Measurements from ENCODE around the gene ROR1. TPM values are rescaled to one million over a fixed set of nuclear protein-coding genes. Genes with fewer than 3 reads are reported as not detected.

ROR1 gene
- total RNA-seq, 1 experiment from 2014 or later, result 56.3 TPM

DNA sequence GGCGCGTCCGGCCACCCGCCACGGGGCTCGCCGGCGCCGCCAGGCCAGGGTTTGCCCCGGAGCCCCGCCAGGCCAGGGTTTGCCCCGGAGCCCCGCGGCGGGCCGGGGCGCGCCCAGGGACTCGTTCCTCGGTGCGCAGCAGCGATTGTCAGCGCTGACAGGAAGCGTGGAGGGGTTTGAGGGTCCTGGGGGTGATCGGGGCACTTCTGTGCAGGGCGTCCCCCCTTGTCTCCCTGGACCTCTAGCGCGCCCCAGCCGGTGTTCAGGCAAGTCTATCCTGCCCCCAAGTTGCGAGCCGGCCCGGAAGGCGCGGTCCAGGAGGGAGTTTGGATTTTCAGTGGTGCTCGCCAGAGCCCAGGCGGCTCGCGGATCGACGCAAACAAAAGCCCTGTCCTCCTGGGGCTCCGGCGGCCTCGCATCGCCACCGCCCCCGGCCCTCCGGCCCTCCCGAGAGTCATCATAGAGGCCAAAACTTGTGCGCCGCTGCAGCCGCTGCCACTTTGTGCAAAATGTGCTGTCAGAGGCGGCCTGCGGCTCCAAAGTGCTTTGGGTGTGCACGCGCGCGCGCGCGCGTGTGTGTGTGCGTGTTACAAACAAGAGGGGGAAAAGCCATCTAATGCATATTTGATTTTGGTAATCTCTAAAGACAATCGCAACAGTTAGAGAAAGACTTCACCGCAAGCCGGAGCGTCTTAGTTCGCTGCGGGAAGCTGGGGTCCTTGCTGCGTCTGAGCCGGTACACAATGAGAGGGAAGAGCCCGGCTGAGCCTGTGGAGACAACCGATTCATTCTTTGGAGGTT is 1.0 kb downstream of the ROR1 start (continued):
- TF ChIP-seq, protein P1, sequence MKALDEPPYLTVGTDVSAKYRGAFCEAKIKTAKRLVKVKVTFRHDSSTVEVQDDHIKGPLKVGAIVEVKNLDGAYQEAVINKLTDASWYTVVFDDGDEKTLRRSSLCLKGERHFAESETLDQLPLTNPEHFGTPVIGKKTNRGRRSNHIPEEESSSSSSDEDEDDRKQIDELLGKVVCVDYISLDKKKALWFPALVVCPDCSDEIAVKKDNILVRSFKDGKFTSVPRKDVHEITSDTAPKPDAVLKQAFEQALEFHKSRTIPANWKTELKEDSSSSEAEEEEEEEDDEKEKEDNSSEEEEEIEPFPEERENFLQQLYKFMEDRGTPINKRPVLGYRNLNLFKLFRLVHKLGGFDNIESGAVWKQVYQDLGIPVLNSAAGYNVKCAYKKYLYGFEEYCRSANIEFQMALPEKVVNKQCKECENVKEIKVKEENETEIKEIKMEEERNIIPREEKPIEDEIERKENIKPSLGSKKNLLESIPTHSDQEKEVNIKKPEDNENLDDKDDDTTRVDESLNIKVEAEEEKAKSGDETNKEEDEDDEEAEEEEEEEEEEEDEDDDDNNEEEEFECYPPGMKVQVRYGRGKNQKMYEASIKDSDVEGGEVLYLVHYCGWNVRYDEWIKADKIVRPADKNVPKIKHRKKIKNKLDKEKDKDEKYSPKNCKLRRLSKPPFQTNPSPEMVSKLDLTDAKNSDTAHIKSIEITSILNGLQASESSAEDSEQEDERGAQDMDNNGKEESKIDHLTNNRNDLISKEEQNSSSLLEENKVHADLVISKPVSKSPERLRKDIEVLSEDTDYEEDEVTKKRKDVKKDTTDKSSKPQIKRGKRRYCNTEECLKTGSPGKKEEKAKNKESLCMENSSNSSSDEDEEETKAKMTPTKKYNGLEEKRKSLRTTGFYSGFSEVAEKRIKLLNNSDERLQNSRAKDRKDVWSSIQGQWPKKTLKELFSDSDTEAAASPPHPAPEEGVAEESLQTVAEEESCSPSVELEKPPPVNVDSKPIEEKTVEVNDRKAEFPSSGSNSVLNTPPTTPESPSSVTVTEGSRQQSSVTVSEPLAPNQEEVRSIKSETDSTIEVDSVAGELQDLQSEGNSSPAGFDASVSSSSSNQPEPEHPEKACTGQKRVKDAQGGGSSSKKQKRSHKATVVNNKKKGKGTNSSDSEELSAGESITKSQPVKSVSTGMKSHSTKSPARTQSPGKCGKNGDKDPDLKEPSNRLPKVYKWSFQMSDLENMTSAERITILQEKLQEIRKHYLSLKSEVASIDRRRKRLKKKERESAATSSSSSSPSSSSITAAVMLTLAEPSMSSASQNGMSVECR (CRISPR knock-in tag; IDR thresholded peaks at IDR 0.05; ENCODE audit: borderline replicate concordance), result peak; percentile 39; the same call in 1 of the 2 replicates
- TF ChIP-seq, protein P2, sequence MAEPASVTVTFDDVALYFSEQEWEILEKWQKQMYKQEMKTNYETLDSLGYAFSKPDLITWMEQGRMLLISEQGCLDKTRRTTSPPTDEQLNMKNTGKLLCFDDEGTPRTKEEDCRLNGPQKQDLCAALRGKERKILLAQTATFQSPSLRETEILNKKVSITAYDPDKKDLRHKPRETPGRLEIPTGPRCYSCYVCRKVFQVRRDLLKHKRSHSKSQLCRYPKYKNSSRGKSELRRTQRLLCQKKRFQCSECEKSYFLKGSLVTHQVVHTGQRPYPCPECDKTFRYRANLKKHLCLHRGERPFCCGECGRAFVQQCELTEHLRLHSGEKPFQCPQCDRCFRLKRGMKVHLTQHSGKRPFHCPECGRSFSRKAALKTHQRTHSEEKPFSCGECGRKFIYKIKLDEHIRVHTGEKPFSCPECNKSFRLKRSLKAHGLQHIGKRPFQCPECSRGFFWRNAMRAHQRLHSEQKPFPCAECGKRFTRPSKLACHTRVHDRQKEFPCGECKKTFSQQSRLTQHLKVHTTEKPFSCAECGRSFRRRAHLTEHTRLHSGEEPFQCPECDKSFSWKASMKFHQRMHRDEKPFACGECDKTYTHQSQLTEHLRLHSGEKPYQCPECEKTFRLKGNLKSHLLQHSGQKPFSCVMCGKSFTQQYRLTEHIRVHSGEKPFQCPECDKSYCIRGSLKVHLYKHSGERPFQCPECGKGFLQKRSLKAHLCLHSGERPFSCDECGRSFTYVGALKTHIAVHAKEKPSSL (CRISPR knock-in tag; conservative IDR thresholded peaks at IDR 0.05), result no peak
- TF ChIP-seq JAZF1 (CRISPR knock-in tag; IDR thresholded peaks at IDR 0.05) (no peak), FOXP1 (CRISPR knock-in tag; IDR thresholded peaks at IDR 0.05; ENCODE audit: borderline replicate concordance) (peak; percentile 58; the same call in 1 of the 2 replicates), IRF2 (CRISPR knock-in tag; IDR thresholded peaks at IDR 0.05; ENCODE audit: borderline replicate concordance, low read depth) (no peak), KAT7 (CRISPR knock-in tag; IDR thresholded peaks at IDR 0.05; ENCODE audit: borderline replicate concordance) (no peak; the same call in 1 of the 2 replicates), ZNF232 (CRISPR knock-in tag; IDR thresholded peaks at IDR 0.05) (no peak), GABPB1 (CRISPR knock-in tag; IDR thresholded peaks at IDR 0.05) (no peak), ZBTB21 (CRISPR knock-in tag; IDR thresholded peaks at IDR 0.05; ENCODE audit: borderline replicate concordance) (no peak), ATF1 (CRISPR knock-in tag; IDR thresholded peaks at IDR 0.05) (no peak)
- TF ChIP-seq, protein P3, sequence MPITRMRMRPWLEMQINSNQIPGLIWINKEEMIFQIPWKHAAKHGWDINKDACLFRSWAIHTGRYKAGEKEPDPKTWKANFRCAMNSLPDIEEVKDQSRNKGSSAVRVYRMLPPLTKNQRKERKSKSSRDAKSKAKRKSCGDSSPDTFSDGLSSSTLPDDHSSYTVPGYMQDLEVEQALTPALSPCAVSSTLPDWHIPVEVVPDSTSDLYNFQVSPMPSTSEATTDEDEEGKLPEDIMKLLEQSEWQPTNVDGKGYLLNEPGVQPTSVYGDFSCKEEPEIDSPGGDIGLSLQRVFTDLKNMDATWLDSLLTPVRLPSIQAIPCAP (CRISPR knock-in tag; IDR thresholded peaks at IDR 0.05), result no peak
- TF ChIP-seq, protein P4, sequence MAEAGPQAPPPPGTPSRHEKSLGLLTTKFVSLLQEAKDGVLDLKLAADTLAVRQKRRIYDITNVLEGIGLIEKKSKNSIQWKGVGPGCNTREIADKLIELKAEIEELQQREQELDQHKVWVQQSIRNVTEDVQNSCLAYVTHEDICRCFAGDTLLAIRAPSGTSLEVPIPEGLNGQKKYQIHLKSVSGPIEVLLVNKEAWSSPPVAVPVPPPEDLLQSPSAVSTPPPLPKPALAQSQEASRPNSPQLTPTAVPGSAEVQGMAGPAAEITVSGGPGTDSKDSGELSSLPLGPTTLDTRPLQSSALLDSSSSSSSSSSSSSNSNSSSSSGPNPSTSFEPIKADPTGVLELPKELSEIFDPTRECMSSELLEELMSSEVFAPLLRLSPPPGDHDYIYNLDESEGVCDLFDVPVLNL (CRISPR knock-in tag; IDR thresholded peaks at IDR 0.05; ENCODE audit: borderline replicate concordance, low read depth), result no peak
- TF ChIP-seq, protein P5, sequence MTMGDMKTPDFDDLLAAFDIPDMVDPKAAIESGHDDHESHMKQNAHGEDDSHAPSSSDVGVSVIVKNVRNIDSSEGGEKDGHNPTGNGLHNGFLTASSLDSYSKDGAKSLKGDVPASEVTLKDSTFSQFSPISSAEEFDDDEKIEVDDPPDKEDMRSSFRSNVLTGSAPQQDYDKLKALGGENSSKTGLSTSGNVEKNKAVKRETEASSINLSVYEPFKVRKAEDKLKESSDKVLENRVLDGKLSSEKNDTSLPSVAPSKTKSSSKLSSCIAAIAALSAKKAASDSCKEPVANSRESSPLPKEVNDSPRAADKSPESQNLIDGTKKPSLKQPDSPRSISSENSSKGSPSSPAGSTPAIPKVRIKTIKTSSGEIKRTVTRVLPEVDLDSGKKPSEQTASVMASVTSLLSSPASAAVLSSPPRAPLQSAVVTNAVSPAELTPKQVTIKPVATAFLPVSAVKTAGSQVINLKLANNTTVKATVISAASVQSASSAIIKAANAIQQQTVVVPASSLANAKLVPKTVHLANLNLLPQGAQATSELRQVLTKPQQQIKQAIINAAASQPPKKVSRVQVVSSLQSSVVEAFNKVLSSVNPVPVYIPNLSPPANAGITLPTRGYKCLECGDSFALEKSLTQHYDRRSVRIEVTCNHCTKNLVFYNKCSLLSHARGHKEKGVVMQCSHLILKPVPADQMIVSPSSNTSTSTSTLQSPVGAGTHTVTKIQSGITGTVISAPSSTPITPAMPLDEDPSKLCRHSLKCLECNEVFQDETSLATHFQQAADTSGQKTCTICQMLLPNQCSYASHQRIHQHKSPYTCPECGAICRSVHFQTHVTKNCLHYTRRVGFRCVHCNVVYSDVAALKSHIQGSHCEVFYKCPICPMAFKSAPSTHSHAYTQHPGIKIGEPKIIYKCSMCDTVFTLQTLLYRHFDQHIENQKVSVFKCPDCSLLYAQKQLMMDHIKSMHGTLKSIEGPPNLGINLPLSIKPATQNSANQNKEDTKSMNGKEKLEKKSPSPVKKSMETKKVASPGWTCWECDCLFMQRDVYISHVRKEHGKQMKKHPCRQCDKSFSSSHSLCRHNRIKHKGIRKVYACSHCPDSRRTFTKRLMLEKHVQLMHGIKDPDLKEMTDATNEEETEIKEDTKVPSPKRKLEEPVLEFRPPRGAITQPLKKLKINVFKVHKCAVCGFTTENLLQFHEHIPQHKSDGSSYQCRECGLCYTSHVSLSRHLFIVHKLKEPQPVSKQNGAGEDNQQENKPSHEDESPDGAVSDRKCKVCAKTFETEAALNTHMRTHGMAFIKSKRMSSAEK (CRISPR knock-in tag; IDR thresholded peaks at IDR 0.05; ENCODE audit: borderline replicate concordance), result no peak
- TF ChIP-seq, protein P6, sequence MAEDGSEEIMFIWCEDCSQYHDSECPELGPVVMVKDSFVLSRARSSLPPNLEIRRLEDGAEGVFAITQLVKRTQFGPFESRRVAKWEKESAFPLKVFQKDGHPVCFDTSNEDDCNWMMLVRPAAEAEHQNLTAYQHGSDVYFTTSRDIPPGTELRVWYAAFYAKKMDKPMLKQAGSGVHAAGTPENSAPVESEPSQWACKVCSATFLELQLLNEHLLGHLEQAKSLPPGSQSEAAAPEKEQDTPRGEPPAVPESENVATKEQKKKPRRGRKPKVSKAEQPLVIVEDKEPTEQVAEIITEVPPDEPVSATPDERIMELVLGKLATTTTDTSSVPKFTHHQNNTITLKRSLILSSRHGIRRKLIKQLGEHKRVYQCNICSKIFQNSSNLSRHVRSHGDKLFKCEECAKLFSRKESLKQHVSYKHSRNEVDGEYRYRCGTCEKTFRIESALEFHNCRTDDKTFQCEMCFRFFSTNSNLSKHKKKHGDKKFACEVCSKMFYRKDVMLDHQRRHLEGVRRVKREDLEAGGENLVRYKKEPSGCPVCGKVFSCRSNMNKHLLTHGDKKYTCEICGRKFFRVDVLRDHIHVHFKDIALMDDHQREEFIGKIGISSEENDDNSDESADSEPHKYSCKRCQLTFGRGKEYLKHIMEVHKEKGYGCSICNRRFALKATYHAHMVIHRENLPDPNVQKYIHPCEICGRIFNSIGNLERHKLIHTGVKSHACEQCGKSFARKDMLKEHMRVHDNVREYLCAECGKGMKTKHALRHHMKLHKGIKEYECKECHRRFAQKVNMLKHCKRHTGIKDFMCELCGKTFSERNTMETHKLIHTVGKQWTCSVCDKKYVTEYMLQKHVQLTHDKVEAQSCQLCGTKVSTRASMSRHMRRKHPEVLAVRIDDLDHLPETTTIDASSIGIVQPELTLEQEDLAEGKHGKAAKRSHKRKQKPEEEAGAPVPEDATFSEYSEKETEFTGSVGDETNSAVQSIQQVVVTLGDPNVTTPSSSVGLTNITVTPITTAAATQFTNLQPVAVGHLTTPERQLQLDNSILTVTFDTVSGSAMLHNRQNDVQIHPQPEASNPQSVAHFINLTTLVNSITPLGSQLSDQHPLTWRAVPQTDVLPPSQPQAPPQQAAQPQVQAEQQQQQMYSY (CRISPR knock-in tag; IDR thresholded peaks at IDR 0.05), result no peak
- TF ChIP-seq, protein P7, sequence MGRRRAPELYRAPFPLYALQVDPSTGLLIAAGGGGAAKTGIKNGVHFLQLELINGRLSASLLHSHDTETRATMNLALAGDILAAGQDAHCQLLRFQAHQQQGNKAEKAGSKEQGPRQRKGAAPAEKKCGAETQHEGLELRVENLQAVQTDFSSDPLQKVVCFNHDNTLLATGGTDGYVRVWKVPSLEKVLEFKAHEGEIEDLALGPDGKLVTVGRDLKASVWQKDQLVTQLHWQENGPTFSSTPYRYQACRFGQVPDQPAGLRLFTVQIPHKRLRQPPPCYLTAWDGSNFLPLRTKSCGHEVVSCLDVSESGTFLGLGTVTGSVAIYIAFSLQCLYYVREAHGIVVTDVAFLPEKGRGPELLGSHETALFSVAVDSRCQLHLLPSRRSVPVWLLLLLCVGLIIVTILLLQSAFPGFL (CRISPR knock-in tag; IDR thresholded peaks at IDR 0.05; ENCODE audit: borderline replicate concordance), result no peak
- TF ChIP-seq, protein P8, sequence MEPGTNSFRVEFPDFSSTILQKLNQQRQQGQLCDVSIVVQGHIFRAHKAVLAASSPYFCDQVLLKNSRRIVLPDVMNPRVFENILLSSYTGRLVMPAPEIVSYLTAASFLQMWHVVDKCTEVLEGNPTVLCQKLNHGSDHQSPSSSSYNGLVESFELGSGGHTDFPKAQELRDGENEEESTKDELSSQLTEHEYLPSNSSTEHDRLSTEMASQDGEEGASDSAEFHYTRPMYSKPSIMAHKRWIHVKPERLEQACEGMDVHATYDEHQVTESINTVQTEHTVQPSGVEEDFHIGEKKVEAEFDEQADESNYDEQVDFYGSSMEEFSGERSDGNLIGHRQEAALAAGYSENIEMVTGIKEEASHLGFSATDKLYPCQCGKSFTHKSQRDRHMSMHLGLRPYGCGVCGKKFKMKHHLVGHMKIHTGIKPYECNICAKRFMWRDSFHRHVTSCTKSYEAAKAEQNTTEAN (CRISPR knock-in tag; IDR thresholded peaks at IDR 0.05), result peak; percentile 98
